GM15510 (cell line): ENCODE measurements around the gene MYDGF.

Experiments used
- POLR2A ChIP-seq: IDR thresholded peaks from 3 replicates; pipeline ENCODE4 v1.6.1; 2011; ENCODE audit warnings: borderline replicate concordance; ENCODE audit not compliant: insufficient read length; ENCODE audit errors: extremely low read depth

The MYDGF gene

DNA sequence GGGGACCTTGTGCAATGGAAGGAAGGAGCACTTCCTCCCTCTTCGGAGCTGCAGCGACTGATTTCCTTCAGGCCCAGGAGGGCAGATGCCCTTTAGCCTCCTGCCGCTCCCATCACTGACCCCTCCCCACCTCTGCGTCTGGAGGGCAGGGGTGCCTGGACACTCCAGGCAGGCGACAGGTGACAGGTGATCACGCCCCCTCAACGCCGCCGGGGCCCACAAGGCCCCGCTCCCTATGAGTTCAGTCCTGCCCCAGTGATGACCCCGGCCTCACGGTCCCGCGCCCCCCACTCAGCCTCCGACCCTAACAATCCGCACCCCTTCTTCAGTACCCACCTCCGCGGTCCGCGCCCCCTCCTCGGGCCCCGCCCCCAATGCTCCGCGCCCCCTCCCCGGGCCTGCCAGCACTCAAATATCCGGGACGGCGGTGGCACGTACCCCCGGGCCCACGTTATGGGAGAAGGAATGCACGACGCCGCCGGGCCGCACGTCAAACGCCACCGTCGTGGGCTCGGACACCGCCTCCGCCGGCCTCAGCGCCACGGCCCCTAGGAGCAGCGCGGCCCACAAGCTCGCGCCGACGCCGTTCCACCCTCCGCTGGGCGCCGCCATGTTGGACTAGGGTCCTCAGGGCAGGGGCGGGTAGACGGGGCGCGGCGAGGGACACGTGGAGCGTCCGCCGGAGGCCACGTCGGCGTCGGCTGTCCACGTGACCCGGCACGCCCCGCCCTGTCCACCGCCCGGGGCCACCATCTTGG is at the start of gene MYDGF:
Gene MYDGF, minus strand, starts transcription at position 620 of the 758 bp plus-strand sequence. Its CDS starts 8 bp downstream, at position 612.
- TF ChIP-seq POLR2A, result peak; percentile 82

DNA sequence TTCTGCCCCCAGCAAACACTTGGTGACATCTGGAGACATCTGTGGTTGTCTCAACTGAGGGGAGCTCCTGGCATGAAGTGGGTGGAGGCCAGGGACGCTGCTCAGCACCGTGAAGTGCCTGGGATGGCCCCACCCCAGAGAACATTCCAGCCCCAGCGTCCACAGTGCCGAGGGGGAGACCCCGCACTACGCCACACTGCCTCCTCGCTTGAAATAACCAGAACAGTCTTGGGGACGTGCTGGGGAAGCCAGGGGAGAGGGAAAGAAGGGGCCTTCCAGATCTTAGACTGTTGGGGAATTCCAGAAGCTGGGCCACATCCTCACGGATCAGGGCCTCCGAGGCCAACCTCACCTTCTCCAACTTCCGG is 49.3 kb upstream of the MYDGF start:
- no peak for TF ChIP-seq POLR2A

DNA sequence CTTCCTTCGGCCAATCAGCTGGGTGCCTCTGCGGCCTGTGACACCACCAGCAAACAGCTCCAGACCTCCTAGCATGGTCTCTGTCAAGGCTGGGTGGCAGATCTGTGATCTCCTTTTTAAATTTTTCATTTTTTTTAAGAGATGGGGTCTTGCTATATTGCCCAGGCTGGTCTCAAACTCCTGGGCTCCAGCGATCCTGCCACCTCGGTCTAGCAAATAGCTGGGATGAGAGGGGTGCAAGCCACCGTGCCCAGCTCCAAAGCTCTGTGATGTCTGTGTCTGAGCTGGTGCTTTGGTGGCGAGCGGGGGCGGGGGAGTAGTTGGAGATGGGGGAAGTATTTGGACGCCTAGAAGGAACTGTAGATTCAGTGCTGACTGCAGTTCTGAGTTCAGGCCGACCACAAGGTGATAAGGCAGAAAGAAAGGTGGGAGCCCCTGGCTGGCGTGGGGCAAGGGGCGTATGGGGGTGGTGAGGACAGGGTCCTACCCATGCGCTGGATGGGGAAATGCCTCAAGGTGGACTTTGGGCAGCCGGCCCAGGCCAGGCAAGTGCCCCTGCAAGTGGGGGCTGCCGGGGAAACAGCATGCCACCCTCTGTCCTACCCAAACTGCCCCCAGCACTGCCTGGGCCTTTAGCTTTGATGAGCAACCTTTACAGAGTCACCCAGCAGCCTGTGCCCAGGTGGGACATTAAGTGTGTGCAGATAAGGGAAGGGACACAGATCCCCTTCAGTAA is 48.0 kb upstream of the MYDGF start:
- TF ChIP-seq POLR2A, result no peak

GRCh38 chr19:4717191-4717965 is 47.2 kb upstream of the MYDGF start:
- TF ChIP-seq POLR2A, result no peak

GRCh38 chr19:4715529-4716221 is 45.5 kb upstream of the MYDGF start:
- no peak for TF ChIP-seq POLR2A

GRCh38 chr19:4714016-4714415 is 43.9 kb upstream of the MYDGF start:
- TF ChIP-seq POLR2A, result no peak

DNA sequence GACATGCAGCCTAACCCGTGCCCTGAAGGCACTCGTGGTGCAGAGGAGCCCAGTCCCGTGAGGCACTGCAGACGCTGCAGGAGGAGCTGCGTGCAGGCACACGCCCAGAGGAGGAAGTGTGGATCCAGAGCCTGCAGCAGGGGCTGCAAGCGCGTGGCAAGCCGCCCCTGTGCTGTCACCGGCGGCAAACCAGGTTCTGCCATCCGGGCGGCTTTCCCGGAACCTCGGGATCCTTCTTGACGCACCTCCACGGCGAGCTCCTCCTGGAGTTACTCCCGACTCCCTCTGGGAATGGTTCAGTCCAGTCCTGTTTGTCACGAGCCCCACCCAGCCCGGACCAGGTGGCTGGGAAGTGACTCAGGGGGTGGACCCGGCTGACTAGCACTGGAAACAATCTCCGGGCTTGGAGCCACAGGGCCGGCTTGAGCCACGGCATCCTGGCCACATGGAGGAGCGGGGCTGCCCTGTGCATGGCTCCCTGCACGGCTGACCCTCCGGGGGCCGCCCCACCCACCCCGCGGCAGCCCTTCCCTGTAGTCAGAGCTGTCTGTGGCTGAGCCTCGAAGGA is 43.3 kb upstream of the MYDGF start:
- TF ChIP-seq POLR2A, result no peak

- no peak for TF ChIP-seq POLR2A
Observed at GRCh38 chr19:4712771-4713170, 42.6 kb upstream of the MYDGF start.

GRCh38 chr19:4711211-4711610 is 41.1 kb upstream of the MYDGF start:
- TF ChIP-seq POLR2A, result no peak

DNA sequence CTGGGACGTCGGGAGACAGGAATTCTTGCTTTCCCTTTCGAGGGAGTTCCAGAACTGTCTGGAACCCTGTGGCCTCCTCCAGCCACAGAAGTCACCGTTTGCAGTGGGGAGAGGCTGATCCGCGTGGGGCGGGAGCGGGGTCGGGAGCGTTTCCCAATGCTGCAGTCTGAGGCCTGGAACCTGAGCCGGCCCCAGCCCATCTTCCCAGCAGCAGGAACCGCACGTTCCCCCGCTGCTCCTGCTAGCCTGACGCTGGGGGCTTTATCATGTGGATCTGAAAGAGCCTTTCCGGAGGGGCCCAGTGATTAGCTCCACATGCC is 40.1 kb upstream of the MYDGF start:
- TF ChIP-seq POLR2A, result no peak

DNA sequence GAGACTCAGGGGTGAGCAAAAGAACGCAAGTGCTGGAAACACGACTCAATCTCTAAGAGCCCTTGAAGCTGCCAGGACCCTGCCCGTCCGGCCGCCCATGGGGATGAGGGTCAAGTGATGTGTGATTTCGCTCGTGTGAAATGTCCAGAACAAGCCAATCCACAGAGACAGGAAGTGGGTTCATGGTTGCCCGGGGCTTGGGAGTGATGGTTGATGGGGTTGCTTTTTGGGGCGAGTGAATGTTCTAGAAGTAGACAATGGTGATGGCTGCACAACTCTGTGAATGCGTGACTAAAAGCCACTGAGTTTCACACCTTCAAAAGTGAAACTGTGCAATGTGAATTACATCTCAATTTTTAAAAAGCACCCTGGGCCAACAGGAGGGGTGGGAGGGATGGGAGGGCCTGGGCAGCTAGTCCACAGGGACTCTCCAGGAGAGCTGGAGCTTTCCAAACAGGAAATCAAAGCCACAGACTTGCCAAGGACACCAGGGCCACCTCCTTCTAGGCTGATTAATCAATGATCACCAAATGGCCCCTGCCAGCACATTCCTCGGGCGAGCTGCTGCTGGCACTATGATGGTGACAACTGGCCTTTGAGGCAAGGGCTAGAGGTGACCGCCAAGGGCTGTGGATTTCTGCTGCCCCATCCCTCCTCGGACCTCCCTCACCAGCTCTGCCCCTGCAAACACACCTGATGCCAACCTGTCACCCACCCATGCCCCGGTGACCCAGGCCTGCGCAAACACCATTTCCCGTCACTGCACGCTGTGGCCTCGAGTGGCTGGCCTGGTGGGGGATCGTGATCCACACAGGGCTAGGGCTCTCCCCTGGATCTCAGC is 39.5 kb upstream of the MYDGF start:
- no peak for TF ChIP-seq POLR2A

GRCh38 chr19:4707956-4708650 is 38.0 kb upstream of the MYDGF start:
- no peak for TF ChIP-seq POLR2A

DNA sequence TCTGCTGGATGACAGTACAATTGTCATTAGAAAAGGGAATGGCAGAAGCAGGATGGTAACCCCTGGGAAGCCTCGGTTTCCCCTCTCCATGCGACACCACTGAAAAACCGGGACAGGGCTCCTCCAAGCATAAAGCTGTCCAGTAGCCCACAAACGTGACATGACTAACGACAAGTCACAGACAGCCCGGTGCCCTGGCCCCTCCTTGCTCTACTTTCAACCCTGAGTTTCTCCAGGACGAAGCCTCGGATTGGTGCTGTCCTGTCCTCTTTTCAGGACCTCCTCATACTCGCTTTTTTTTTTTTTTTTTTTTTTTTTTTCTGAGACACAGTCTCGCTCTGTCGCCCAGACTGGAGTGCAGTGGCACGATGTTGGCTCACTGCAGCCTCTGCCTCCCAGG is 37.2 kb upstream of the MYDGF start:
- no peak for TF ChIP-seq POLR2A
